Fibroblast of mammary gland (primary cell): ENCODE data around the gene RAB18.
A peak's percentile ranks its signal among the peaks of the same experiment; 100 is the strongest.
"Not testable (repeated sequence)": the region's sequence is repeated elsewhere in the genome, so short reads cannot be mapped to it uniquely, and the experiment has no call there.

Experiments used
- DNase-seq: peaks from one replicate; pipeline ENCODE4 v3.0.0-alpha.2; 2010; ENCODE audit warnings: low read depth
- H3K4me3 ChIP-seq: 2 replicates; pipeline ENCODE4 v1.5.1; 2011; ENCODE audit warnings: low read depth, mild to moderate bottlenecking, low read length, moderate library complexity; ENCODE audit not compliant: control insufficient read depth
- TF ChIP-seq, protein P1 (sequence below): conservative IDR thresholded peaks from 2 replicates; pipeline ENCODE4 v1.5.1; 2011; ENCODE audit warnings: low read depth, low read length, inconsistent platforms; ENCODE audit not compliant: control insufficient read depth, insufficient read depth

The RAB18 gene

DNA sequence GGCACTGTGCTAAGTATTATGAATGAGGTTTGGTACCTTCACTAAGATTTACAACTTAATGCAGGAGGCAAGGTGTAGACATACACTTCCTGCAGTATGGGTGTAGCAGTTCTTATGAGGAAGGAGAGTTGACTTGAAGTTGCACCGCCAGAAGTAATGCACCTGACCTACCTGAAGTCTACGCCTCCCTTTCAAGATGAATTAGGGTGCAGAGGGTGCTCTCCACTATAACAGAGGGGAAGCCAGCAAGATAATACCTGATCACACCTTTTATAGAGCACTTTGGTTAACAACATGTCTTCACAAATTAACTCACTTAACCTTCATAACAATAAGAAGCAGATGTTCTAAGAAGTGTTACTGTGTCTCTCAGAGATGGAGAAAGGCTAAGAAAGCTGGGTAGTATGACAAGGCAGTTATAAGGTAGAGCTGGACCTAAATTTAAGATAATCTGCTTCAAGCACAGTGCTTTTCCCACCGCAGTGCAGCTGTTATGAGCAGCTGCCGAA is 552 bp upstream of the RAB18 start:
- H3K4me3 ChIP-seq: peak overlapping the region; percentile 90
- no peak for DNase-seq
- TF ChIP-seq, protein P1, sequence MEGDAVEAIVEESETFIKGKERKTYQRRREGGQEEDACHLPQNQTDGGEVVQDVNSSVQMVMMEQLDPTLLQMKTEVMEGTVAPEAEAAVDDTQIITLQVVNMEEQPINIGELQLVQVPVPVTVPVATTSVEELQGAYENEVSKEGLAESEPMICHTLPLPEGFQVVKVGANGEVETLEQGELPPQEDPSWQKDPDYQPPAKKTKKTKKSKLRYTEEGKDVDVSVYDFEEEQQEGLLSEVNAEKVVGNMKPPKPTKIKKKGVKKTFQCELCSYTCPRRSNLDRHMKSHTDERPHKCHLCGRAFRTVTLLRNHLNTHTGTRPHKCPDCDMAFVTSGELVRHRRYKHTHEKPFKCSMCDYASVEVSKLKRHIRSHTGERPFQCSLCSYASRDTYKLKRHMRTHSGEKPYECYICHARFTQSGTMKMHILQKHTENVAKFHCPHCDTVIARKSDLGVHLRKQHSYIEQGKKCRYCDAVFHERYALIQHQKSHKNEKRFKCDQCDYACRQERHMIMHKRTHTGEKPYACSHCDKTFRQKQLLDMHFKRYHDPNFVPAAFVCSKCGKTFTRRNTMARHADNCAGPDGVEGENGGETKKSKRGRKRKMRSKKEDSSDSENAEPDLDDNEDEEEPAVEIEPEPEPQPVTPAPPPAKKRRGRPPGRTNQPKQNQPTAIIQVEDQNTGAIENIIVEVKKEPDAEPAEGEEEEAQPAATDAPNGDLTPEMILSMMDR: no peak

DNA sequence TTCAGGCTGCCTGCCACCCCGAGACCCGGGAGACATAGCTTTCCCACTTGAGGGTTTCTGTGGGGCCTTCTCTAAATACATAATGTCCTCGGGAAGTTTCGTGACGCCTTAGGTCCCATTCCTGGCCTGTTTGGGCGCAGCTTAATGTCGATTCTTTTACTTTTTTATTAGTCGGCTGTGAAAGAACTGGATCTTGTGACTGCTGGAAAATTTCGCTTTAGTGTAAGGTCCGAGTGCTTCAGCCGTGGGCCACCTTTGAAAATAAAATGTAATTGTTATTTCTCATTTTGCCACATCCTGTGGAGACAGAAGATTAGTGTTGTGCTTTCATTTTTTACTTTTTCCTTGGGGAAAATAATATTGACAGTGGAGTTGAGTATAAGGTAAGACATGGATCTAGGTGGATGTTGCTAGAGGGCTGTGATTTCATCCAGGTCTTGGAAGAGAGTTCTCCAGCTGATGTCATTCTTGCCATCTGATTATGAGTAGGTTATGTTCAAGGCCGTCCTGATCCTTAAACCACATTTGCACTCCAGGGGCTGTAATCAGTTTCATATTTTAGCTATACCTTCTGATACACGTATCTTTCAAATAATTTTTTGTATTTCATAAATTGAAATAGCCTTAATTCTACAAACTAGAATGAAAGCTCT is 830 bp downstream of the RAB18 start:
- TF ChIP-seq, protein P1: no peak
- peak; percentile 66 for DNase-seq
- peak overlapping the region; percentile 90 for H3K4me3 ChIP-seq

DNA sequence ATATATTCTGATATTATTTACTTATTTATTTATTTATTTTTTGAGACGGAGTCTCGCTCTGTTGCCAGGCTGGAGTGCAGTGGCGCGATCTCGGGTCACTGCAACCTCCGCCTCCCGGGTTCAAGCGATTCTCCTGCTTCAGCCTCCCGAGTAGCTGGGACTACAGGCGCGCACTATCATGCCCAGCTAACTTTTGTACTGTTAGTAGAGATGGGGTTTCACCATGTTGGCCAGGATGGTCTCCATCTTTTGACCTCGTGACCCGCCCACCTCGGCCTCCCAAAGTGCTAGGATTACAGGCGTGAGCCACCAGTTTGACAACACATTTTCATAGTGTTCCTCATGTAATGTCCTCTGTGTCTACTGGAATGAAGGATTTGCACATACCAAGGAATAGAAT is 1.4 kb downstream of the RAB18 start:
- H3K4me3 ChIP-seq: peak overlapping the region; percentile 5
- DNase-seq: not testable (repeated sequence)

DNA sequence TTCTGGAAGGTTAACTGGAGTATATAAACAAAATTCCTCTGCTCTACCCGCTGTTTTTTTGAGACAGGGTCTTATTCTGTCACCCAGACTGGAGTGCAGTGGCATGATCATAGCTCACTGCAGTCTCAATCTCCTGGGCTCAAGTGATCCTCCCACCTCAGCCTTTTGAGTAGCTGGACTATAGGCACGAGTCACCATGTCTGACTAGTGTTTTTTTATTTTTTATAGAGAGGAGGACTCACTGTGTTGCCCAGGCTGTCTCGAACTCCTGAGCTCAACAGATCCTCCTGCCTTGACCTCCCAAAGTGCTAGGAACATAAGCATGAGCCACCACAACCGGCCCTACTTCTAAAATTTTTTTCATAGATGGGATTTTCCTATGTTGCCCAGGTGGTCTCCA is 2.2 kb downstream of the RAB18 start:
- no peak overlapping the region for H3K4me3 ChIP-seq
- DNase-seq: peak; percentile 35
- TF ChIP-seq, protein P1: no peak

DNA sequence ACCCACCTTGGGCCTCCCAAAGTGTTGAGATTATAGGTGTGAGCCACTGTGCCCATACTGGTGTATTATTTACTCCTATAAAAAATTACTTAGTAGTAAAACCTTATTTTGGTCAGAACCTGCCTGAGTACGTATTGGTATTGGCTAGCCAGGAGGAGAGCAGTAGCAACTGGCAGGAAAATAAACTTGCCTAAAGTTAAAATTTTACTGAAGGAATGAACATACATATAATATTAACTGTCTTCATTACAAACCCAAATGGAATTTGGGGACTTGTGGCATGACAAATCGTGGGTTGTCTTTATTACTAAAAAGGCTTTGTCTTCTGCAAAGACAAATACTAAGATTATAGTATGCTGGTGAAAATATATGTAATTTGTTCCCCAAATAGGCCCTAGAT is 8.4 kb downstream of the RAB18 start:
- no peak for DNase-seq
- TF ChIP-seq, protein P1: no peak
- no peak overlapping the region for H3K4me3 ChIP-seq

DNA sequence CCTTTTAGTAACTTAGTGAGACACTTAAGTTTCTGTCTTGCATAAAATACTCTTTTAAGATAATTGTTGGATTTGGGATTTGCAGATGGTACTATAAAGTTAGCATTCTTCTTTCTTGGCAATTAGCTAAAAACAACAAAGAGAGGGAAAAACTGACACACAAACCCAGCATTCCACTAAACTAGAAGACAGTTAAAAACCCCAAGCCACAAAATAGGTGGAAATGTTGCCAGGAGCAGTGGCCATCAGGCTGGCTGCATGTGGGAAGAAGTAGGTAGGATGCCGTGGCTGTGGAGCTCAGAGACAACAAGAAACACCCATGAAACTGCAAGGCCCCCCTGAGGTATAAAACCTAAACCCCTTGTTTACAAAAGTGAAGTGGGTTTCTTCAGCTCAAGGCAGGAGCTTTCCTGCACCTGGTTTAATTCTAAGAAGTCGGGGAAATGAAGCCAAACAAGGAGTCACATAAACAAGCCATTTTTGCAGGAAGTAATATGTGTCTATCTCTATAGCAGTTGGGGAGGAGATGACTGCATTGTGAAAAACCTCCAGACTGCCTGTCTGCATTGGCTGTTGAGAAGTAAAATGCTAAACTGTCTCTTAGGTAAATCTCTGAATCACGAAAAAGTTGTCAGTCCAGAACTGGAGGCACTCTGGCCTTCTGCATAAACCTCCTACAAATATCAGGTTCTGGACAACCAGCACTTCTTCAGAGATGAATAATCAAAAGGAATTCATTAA is 9.5 kb downstream of the RAB18 start:
- H3K4me3 ChIP-seq: no peak overlapping the region

DNA sequence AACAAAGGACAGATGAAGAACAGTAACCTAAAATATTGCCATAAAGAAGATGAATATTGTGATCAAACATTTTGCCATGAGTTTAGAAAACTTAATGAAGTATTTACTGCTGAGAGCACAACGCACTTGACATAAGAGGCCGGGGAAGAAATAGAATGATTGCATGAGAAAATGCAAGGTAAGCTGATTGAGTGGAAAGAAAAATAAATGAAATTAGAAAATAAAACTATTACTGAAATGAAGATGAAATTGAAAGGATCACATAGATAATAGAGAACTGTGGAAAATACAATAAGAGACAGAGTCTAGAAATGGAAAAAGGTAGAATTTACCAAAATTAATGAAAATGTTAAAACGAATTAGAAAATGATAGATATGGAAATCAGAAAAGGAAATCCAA is 10.1 kb downstream of the RAB18 start:
- TF ChIP-seq, protein P1: no peak
- DNase-seq: no peak
- H3K4me3 ChIP-seq: no peak overlapping the region

More for the DNA sequence above, 9.5 kb downstream of the RAB18 start:
- peak; percentile 60 for DNase-seq
- TF ChIP-seq, protein P1: no peak
